Omental fat pad (tissue), 4 donors: Measurements from ENCODE around the gene FNBP1. TPM values are rescaled to one million over a fixed set of nuclear protein-coding genes. Genes with fewer than 3 reads are reported as not detected.

Experiments used
- ATAC-seq: fragments of 150-250 bp; one replicate; pipeline ENCODE4 v1.9.1; 2016; ENCODE audit warnings: mild to moderate bottlenecking, moderate library complexity; ENCODE audit not compliant: low FRiP score
- DNase-seq: peaks from one replicate; pipeline ENCODE4 v3.0.0-alpha.2; 2019; ENCODE audit warnings: low spot score
- total RNA-seq, 4 donors: library from RNA; depleted of rRNA; stranded (reverse); fragments of >200 nt; gene quantifications; one replicate each; pipeline ENCODE4 v1.1.0, GENCODE V29; 2016
- TF ChIP-seq, protein P1 (sequence below), 3 donors: fragments of 450-650 bp; IDR thresholded peaks; one replicate each; pipeline ENCODE4 v1.5.1; 2016 to 2017; ENCODE audit warnings: antibody characterized with exemption in 3 of 3, mild to moderate bottlenecking in 3 of 3, moderate library complexity in 2 of 3

The FNBP1 gene
- total RNA-seq, 4 donors from 2014 or later: 38.7 to 53.4 (median 45.9) TPM

DNA sequence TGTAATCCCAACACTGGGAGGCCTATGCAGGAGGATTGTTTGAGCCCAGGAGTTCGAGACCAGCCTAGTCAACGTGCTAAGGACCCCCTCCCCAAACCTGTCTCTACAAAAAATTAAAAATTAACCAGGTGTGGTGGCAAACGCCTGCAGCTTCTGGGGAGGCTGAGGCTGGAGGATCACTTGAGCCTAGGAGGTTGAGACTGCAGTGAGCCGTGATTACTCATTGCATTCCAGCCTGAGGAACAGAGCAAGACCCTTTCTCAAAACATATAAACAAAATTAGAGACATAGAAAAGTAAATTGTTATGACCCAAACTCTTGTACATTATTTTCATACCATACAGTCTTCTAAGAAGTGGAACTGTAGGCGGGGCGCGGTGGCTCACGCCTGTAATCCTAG is 11.8 kb upstream of the FNBP1 start:
- TF ChIP-seq, protein P1, sequence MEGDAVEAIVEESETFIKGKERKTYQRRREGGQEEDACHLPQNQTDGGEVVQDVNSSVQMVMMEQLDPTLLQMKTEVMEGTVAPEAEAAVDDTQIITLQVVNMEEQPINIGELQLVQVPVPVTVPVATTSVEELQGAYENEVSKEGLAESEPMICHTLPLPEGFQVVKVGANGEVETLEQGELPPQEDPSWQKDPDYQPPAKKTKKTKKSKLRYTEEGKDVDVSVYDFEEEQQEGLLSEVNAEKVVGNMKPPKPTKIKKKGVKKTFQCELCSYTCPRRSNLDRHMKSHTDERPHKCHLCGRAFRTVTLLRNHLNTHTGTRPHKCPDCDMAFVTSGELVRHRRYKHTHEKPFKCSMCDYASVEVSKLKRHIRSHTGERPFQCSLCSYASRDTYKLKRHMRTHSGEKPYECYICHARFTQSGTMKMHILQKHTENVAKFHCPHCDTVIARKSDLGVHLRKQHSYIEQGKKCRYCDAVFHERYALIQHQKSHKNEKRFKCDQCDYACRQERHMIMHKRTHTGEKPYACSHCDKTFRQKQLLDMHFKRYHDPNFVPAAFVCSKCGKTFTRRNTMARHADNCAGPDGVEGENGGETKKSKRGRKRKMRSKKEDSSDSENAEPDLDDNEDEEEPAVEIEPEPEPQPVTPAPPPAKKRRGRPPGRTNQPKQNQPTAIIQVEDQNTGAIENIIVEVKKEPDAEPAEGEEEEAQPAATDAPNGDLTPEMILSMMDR (IDR thresholded peaks at IDR 0.05): no peak
- ATAC-seq: no peak

GRCh38 chr9:130054325-130054786 is 11.4 kb upstream of the FNBP1 start:
- ATAC-seq: no peak

More for the DNA sequence above, 11.8 kb upstream of the FNBP1 start:
- DNase-seq: no peak

DNA sequence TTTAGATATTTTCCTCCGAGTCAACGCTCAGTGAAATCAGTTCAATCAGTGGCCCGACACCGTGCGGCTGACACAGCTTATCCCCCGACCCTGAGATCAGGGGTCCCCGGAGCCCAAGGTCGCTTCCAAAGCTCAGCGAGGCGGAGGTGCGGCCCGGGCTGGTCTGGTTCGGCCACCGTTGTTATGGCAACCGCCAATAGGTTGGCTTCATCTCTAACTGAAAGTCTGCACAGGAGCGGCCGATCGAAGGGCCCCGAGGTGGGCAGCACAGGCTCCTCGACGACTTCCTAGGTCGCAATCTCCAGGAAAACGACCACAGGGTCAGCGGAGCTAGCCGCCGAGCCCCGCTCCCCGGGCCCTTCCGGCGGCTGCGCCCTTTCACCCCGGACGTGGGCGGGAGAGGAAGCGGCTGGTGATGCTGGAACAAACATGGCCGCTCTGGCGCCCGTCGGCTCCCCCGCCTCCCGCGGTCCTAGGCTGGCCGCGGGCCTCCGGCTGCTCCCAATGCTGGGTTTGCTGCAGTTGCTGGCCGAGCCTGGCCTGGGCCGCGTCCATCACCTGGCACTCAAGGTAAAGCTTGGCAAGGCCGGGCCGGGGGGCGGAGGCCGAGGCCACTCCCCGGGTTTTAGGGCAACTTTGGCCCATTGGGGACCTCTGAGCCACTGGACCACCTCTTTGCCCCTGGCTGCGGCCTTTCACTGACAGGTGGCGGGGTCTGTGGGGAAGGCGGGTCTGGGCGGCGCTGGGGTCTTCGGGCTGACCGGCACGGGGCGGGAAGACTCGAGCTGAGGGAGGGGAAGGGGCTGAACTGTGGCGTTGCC is 10.7 kb upstream of the FNBP1 start, which contains the start of gene GPR107:
Gene GPR107, plus strand, starts transcription at position 403 of the 821 bp plus-strand sequence. Its CDS starts 27 bp downstream, at position 430.
- ATAC-seq: peak; percentile 82
- TF ChIP-seq, protein P1 (IDR thresholded peaks at IDR 0.05): no peak
- peak; percentile 43 for DNase-seq

More at GRCh38 chr9:130054325-130054786, 11.4 kb upstream of the FNBP1 start:
- TF ChIP-seq, protein P1 (IDR thresholded peaks at IDR 0.05): no peak
- no peak for DNase-seq

DNA sequence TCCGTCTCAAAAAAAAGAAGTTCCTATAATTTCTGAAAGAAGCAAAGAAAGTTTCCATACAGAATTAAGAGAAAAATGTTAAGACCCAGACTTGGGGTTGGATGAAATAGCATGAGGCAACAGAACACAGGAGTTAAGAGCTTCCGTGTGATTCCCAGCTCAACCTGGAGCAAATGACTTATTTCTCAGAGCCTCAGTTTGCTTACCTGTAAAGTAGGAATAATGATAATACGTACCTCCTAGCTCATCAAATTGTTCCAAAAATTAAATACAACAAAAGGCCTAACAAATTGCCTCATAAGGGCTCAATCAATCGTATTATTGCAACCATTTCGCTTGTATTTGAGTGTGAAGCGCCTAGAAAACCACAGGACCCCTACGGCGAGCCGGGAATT is 10.1 kb upstream of the FNBP1 start:
- no peak for ATAC-seq

GRCh38 chr9:130051855-130052254 is 8.9 kb upstream of the FNBP1 start:
- DNase-seq (no peak), ATAC-seq (no peak)
- TF ChIP-seq, protein P1 (IDR thresholded peaks at IDR 0.05): no peak

More for the DNA sequence above, 10.1 kb upstream of the FNBP1 start:
- TF ChIP-seq, protein P1 (IDR thresholded peaks at IDR 0.05): no peak
- no peak for DNase-seq

DNA sequence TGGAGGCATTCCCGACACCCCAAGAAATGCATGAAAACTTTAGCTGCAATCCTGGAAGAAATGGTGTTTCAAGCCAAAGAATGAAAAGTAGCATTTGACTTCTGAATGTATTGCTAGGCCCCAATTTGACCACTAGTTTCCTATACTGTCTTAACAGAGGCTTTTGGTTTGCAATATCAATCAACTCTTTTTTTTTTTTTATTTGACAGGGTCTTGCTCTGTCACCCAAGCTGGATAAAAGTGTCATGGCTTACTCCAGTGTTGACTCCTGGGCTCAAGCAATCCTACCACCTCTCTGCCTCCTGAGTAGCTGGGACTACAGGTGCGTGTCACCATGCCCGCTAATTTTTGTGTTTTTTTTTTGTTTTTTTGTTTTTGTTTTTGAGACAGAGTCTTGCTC is 7.5 kb upstream of the FNBP1 start:
- DNase-seq (no peak), ATAC-seq (no peak)
- TF ChIP-seq, protein P1 (IDR thresholded peaks at IDR 0.05): no peak
